PC-3 (cell line): ENCODE measurements around the gene CDK19.

Experiments used
- EZH2phosphoT487 ChIP-seq: fragments of 300-600 bp; sonication (generic); IDR thresholded peaks from 2 replicates; pipeline ENCODE4 v1.6.1; 2018; ENCODE audit warnings: mild to moderate bottlenecking, antibody characterized with exemption, low read length, borderline replicate concordance
- TF ChIP-seq, protein P1 (sequence below): fragments of 300-600 bp; sonication (generic); conservative IDR thresholded peaks from 2 replicates; pipeline ENCODE4 v1.5.1; 2017; ENCODE audit warnings: antibody characterized with exemption, low read depth, mild to moderate bottlenecking, low read length

DNA sequence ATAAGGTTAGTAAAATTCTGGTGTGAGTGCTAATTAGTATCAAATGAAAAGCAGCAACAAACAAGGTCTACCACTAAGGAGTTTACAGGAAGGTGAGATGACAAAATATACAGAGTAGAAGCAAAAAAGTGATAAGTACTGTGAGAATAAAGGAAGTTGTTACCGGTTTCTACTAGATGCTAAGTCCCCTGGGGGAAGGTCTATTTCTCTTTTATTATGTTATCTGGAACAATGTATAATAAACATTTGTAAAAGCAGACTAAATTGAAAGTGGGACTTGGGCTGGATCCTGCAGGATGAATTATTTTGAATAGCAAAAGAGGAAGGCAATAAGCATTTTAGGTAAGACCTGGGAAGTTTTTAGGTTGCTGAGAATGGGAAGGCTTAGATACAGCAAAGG is 180.2 kb downstream of the CDK19 start:
- TF ChIP-seq, protein P1, sequence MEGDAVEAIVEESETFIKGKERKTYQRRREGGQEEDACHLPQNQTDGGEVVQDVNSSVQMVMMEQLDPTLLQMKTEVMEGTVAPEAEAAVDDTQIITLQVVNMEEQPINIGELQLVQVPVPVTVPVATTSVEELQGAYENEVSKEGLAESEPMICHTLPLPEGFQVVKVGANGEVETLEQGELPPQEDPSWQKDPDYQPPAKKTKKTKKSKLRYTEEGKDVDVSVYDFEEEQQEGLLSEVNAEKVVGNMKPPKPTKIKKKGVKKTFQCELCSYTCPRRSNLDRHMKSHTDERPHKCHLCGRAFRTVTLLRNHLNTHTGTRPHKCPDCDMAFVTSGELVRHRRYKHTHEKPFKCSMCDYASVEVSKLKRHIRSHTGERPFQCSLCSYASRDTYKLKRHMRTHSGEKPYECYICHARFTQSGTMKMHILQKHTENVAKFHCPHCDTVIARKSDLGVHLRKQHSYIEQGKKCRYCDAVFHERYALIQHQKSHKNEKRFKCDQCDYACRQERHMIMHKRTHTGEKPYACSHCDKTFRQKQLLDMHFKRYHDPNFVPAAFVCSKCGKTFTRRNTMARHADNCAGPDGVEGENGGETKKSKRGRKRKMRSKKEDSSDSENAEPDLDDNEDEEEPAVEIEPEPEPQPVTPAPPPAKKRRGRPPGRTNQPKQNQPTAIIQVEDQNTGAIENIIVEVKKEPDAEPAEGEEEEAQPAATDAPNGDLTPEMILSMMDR, result no peak
- no peak for TF ChIP-seq EZH2phosphoT487
